SK-N-MC (cell line): ENCODE results near the gene OPRD1.

Experiments used
- EZH2 ChIP-seq: fragments of 200-600 bp; sonication (generic); IDR thresholded peaks from one replicate; pipeline ENCODE4 v1.6.1; 2017; ENCODE audit warnings: antibody characterized with exemption
- POLR2AphosphoS5 ChIP-seq: IDR thresholded peaks from 2 replicates; pipeline ENCODE4 v1.6.1; 2012; ENCODE audit warnings: mild to moderate bottlenecking, low read depth, low read length, borderline replicate concordance

DNA sequence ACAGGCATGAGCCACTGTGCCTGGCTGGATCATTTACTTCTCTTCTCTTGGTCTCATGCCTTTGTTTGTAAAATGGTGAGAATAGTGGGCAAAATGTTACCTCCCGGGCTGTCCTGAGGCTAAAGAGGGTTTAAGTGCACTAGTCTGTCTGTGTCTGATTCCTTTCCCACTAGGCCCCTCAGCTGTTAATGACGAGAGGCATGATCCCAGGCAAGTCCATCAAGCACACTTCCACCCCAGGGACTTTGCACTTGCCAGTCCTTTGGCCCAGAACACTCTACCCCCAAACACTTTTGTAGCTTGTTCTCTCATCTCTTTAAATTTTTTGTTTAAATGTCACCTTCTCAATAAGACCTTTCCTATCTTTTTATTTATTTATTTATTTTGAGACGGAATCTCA is 88.6 kb downstream of the OPRD1 start:
- TF ChIP-seq POLR2AphosphoS5, result no peak
- no peak for TF ChIP-seq EZH2
